HepG2 (cell line): ENCODE data around the gene CYP2W1. TPM values are rescaled to one million over a fixed set of nuclear protein-coding genes. Genes with fewer than 3 reads are reported as not detected.

Source experiments
- DZIP1 ChIP-seq: sonication (generic); formaldehyde crosslinking; IDR thresholded peaks from 2 replicates; pipeline ENCODE4 v1.5.0; 2020; ENCODE audit warnings: mild to moderate bottlenecking, missing genetic modification reagents
- ERF ChIP-seq: IDR thresholded peaks from 2 replicates; pipeline ENCODE4 v1.6.1; 2018; ENCODE audit warnings: missing biosample characterization, missing genetic modification reagents
- FOXJ3 ChIP-seq: sonication (generic); formaldehyde crosslinking; IDR thresholded peaks from 2 replicates; pipeline ENCODE4 v1.4.0; 2020; ENCODE audit warnings: missing genetic modification reagents, mild to moderate bottlenecking, borderline replicate concordance
- GATAD1 ChIP-seq: IDR thresholded peaks from 2 replicates; pipeline ENCODE4 v1.6.1; 2016; ENCODE audit warnings: missing genetic modification reagents, missing compliant biosample characterization
- HNRNPUL1 ChIP-seq: fragments of 200-400 bp; formaldehyde crosslinking; IDR thresholded peaks from 2 replicates; pipeline ENCODE4 v1.6.1; 2017; ENCODE audit warnings: low read depth, mild to moderate bottlenecking, low read length, moderate library complexity
- JDP2 ChIP-seq: sonication (generic); formaldehyde crosslinking; IDR thresholded peaks from 2 replicates; pipeline ENCODE4 v1.8.1; 2022; ENCODE audit warnings: missing genetic modification reagents, borderline replicate concordance
- NFE2L2 ChIP-seq: fragments of 150-350 bp; IDR thresholded peaks from 2 replicates; pipeline ENCODE4 v1.6.1; 2014; ENCODE audit warnings: low read length
- PAX8 ChIP-seq: sonication (generic); formaldehyde crosslinking; IDR thresholded peaks from 2 replicates; pipeline ENCODE4 v1.8.0; 2022; ENCODE audit warnings: mild to moderate bottlenecking, missing genetic modification reagents, borderline replicate concordance
- PHB2 ChIP-seq: fragments of 450-650 bp; IDR thresholded peaks from 2 replicates; pipeline ENCODE4 v1.6.1; 2018; ENCODE audit not compliant: partially characterized antibody
- REXO4 ChIP-seq: sonication (generic); formaldehyde crosslinking; IDR thresholded peaks from 2 replicates; pipeline ENCODE4 v1.8.0; 2022; ENCODE audit warnings: missing genetic modification reagents, mild to moderate bottlenecking, borderline replicate concordance
- SMARCC2 ChIP-seq: fragments of 450-650 bp; IDR thresholded peaks from 2 replicates; pipeline ENCODE4 v1.6.1; 2017; ENCODE audit warnings: antibody characterized with exemption, mild to moderate bottlenecking
- SNAI1 ChIP-seq: sonication (generic); formaldehyde crosslinking; IDR thresholded peaks from 2 replicates; pipeline ENCODE4 v1.5.0; 2020; ENCODE audit warnings: mild to moderate bottlenecking, missing genetic modification reagents, borderline replicate concordance
- SNAPC5 ChIP-seq: sonication (generic); formaldehyde crosslinking; IDR thresholded peaks from 2 replicates; pipeline ENCODE4 v1.8.1; 2023; ENCODE audit warnings: mild to moderate bottlenecking, missing genetic modification reagents, borderline replicate concordance
- STAG1 ChIP-seq: sonication (generic); formaldehyde crosslinking; IDR thresholded peaks from 2 replicates; pipeline ENCODE4 v1.4.0; 2020; ENCODE audit warnings: missing genetic modification reagents
- ZC3H13 ChIP-seq: sonication (generic); formaldehyde crosslinking; IDR thresholded peaks from 2 replicates; pipeline ENCODE4 v1.8.1; 2023; ENCODE audit warnings: mild to moderate bottlenecking, missing genetic modification reagents, moderate library complexity
- ZFP90 ChIP-seq: sonication (generic); formaldehyde crosslinking; IDR thresholded peaks from 2 replicates; pipeline ENCODE4 v1.8.0; 2022; ENCODE audit warnings: missing genetic modification reagents, mild to moderate bottlenecking, inconsistent platforms, borderline replicate concordance
- ZNF367 ChIP-seq: sonication (generic); formaldehyde crosslinking; IDR thresholded peaks from 2 replicates; pipeline ENCODE4 v1.4.0; 2020; ENCODE audit warnings: missing genetic modification reagents, borderline replicate concordance
- ZNF713 ChIP-seq: sonication (generic); formaldehyde crosslinking; IDR thresholded peaks from 2 replicates; pipeline ENCODE4 v1.4.0; 2020; ENCODE audit warnings: mild to moderate bottlenecking, missing genetic modification reagents
- polyA plus RNA-seq, 8 experiments: library from polyadenylated mRNA; depleted of rRNA in 3 of 8; stranded (reverse) in 7 of 8; unstranded in 1 of 8; fragments of >200 nt; fragmentation: Illumina TruSeq in 4 of 8; extraction: Trizol in 4 of 8; gene quantifications; 2 replicates each; pipeline versions ENCODE4 v1.2.1 to v1.2.3, GENCODE V29; 2011 to 2016; ENCODE audit warnings: low read depth in 4 of 8, missing spikeins in 1 of 8, mixed read lengths in 1 of 8; ENCODE audit not compliant: insufficient read depth in 1 of 8
- total RNA-seq, 5 experiments: library from RNA; depleted of rRNA; stranded (reverse); fragments of >200 nt; fragmentation: Illumina TruSeq; extraction: Trizol; gene quantifications; 2 replicates each; pipeline ENCODE4 v1.2.3, GENCODE V29; 2016; ENCODE audit warnings: low read depth in 1 of 5
- TF ChIP-seq, protein P1 (sequence below): sonication (generic); formaldehyde crosslinking; conservative IDR thresholded peaks from 2 replicates; pipeline ENCODE4 v1.4.0; 2020; ENCODE audit warnings: missing genetic modification reagents
- TF ChIP-seq, protein P2 (sequence below): sonication (generic); formaldehyde crosslinking; IDR thresholded peaks from 2 replicates; pipeline ENCODE4 v1.5.0; 2020; ENCODE audit warnings: mild to moderate bottlenecking, missing genetic modification reagents
- TF ChIP-seq, protein P3 (sequence below): IDR thresholded peaks from 2 replicates; pipeline ENCODE4 v1.6.1; 2016; ENCODE audit warnings: missing compliant biosample characterization, missing genetic modification reagents, borderline replicate concordance

CYP2W1 gene
- total and polyA plus RNA-seq, 2 of the 13 experiments (the other 11 are each of a cell fraction or from before 2014, with no cell fraction given) = 19.5 to 31.7 TPM

GRCh38 chr7:977326-978048 is 5.5 kb upstream of the CYP2W1 start (continued):
- TF ChIP-seq, protein P1, sequence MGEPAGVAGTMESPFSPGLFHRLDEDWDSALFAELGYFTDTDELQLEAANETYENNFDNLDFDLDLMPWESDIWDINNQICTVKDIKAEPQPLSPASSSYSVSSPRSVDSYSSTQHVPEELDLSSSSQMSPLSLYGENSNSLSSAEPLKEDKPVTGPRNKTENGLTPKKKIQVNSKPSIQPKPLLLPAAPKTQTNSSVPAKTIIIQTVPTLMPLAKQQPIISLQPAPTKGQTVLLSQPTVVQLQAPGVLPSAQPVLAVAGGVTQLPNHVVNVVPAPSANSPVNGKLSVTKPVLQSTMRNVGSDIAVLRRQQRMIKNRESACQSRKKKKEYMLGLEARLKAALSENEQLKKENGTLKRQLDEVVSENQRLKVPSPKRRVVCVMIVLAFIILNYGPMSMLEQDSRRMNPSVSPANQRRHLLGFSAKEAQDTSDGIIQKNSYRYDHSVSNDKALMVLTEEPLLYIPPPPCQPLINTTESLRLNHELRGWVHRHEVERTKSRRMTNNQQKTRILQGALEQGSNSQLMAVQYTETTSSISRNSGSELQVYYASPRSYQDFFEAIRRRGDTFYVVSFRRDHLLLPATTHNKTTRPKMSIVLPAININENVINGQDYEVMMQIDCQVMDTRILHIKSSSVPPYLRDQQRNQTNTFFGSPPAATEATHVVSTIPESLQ (CRISPR knock-in tag) = no peak
- TF ChIP-seq ZFP90 (CRISPR knock-in tag) = peak; percentile 80
- TF ChIP-seq ZC3H13 (CRISPR knock-in tag) = peak; percentile 45; the same call in 1 of the 2 replicates
- no peak for TF ChIP-seq REXO4 (CRISPR knock-in tag)
- TF ChIP-seq SNAI1 (CRISPR knock-in tag) = no peak
- no peak for TF ChIP-seq NFE2L2
- TF ChIP-seq SMARCC2 = no peak
- no peak; the same call in none of the 2 replicates for TF ChIP-seq STAG1
- no peak; the same call in 1 of the 2 replicates for TF ChIP-seq ZNF367 (CRISPR knock-in tag)
- TF ChIP-seq, protein P2, sequence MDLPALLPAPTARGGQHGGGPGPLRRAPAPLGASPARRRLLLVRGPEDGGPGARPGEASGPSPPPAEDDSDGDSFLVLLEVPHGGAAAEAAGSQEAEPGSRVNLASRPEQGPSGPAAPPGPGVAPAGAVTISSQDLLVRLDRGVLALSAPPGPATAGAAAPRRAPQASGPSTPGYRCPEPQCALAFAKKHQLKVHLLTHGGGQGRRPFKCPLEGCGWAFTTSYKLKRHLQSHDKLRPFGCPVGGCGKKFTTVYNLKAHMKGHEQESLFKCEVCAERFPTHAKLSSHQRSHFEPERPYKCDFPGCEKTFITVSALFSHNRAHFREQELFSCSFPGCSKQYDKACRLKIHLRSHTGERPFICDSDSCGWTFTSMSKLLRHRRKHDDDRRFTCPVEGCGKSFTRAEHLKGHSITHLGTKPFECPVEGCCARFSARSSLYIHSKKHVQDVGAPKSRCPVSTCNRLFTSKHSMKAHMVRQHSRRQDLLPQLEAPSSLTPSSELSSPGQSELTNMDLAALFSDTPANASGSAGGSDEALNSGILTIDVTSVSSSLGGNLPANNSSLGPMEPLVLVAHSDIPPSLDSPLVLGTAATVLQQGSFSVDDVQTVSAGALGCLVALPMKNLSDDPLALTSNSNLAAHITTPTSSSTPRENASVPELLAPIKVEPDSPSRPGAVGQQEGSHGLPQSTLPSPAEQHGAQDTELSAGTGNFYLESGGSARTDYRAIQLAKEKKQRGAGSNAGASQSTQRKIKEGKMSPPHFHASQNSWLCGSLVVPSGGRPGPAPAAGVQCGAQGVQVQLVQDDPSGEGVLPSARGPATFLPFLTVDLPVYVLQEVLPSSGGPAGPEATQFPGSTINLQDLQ (CRISPR knock-in tag) = no peak
- TF ChIP-seq JDP2 (CRISPR knock-in tag) = no peak
- peak; percentile 51; the same call in 1 of the 2 replicates for TF ChIP-seq SNAPC5 (CRISPR knock-in tag)
- TF ChIP-seq GATAD1 (CRISPR knock-in tag) = peak; percentile 18; the same call in 1 of the 2 replicates
- TF ChIP-seq FOXJ3 (CRISPR knock-in tag) = peak; percentile 90
- TF ChIP-seq PHB2 = no peak
- no peak; the same call in 1 of the 2 replicates for TF ChIP-seq DZIP1 (CRISPR knock-in tag)
- no peak; the same call in none of the 2 replicates for TF ChIP-seq ERF (CRISPR knock-in tag)
- no peak; the same call in 1 of the 2 replicates for TF ChIP-seq HNRNPUL1
- TF ChIP-seq, protein P3, sequence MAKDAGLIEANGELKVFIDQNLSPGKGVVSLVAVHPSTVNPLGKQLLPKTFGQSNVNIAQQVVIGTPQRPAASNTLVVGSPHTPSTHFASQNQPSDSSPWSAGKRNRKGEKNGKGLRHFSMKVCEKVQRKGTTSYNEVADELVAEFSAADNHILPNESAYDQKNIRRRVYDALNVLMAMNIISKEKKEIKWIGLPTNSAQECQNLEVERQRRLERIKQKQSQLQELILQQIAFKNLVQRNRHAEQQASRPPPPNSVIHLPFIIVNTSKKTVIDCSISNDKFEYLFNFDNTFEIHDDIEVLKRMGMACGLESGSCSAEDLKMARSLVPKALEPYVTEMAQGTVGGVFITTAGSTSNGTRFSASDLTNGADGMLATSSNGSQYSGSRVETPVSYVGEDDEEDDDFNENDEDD (CRISPR knock-in tag) = 0 out of 2 replicates have a peak, but pooled peaks have one; percentile 10
- TF ChIP-seq PAX8 (CRISPR knock-in tag) = no peak
- TF ChIP-seq ZNF713 (CRISPR knock-in tag) = 0 out of 2 replicates have a peak, but pooled peaks have one; percentile 92
